HEK293 (cell line): ENCODE measurements around the gene TGOLN2.

ENCODE experiments used
- AEBP2 ChIP-seq: fragments of 450-650 bp; formaldehyde crosslinking; IDR thresholded peaks from 2 replicates; pipeline ENCODE4 v1.5.1; 2016; ENCODE audit warnings: missing biosample characterization, missing genetic modification characterization, borderline replicate concordance
- PATZ1 ChIP-seq: fragments of 450-650 bp; formaldehyde crosslinking; IDR thresholded peaks from 2 replicates; pipeline ENCODE4 v1.5.1; 2016; ENCODE audit warnings: missing biosample characterization, missing genetic modification characterization
- SP2 ChIP-seq: fragments of 450-650 bp; formaldehyde crosslinking; IDR thresholded peaks from 2 replicates; pipeline ENCODE4 v1.5.1; 2016; ENCODE audit warnings: missing biosample characterization, missing genetic modification characterization
- YY1 ChIP-seq: fragments of 450-650 bp; formaldehyde crosslinking; IDR thresholded peaks from 2 replicates; pipeline ENCODE4 v1.5.1; 2018; ENCODE audit warnings: missing biosample characterization, missing genetic modification characterization
- ZBTB11 ChIP-seq: fragments of 450-650 bp; formaldehyde crosslinking; conservative IDR thresholded peaks from 2 replicates; pipeline ENCODE4 v1.5.1; 2016; ENCODE audit warnings: low read depth, missing biosample characterization, missing genetic modification characterization
- ZBTB17 ChIP-seq: fragments of 450-650 bp; formaldehyde crosslinking; IDR thresholded peaks from 2 replicates; pipeline ENCODE4 v1.5.1; 2016; ENCODE audit warnings: missing biosample characterization, missing genetic modification characterization
- ZBTB44 ChIP-seq: fragments of 450-650 bp; IDR thresholded peaks from 2 replicates; pipeline ENCODE4 v1.5.1; 2018; ENCODE audit warnings: missing biosample characterization, mild to moderate bottlenecking, missing genetic modification characterization
- ZBTB48 ChIP-seq: fragments of 450-650 bp; formaldehyde crosslinking; IDR thresholded peaks from 2 replicates; pipeline ENCODE4 v1.5.1; 2016; ENCODE audit warnings: missing biosample characterization, missing genetic modification characterization
- ZBTB7A ChIP-seq: fragments of 450-650 bp; formaldehyde crosslinking; IDR thresholded peaks from 2 replicates; pipeline ENCODE4 v1.5.1; 2016; ENCODE audit warnings: low read depth, missing biosample characterization, missing genetic modification characterization
- ZFP3 ChIP-seq: fragments of 450-650 bp; formaldehyde crosslinking; IDR thresholded peaks from 2 replicates; pipeline ENCODE4 v1.5.1; 2016; ENCODE audit warnings: low read depth, missing biosample characterization, missing genetic modification characterization
- ZNF121 ChIP-seq: fragments of 450-650 bp; formaldehyde crosslinking; IDR thresholded peaks from 2 replicates; pipeline ENCODE4 v1.5.1; 2016; ENCODE audit warnings: missing biosample characterization, missing genetic modification characterization
- ZNF19 ChIP-seq: fragments of 450-650 bp; formaldehyde crosslinking; IDR thresholded peaks from 2 replicates; pipeline ENCODE4; 2016; ENCODE audit warnings: missing biosample characterization, missing genetic modification characterization, low read depth
- ZNF211 ChIP-seq: fragments of 450-650 bp; formaldehyde crosslinking; IDR thresholded peaks from 2 replicates; pipeline ENCODE4 v1.5.1; 2016; ENCODE audit warnings: low read depth, missing biosample characterization, missing genetic modification characterization
- ZNF23 ChIP-seq: fragments of 450-650 bp; formaldehyde crosslinking; IDR thresholded peaks from 2 replicates; pipeline ENCODE4 v1.5.1; 2016; ENCODE audit warnings: missing biosample characterization, missing genetic modification characterization, borderline replicate concordance
- ZNF274 ChIP-seq, 2 experiments: fragments of 200-500 bp in 1 of 2; fragments of 450-650 bp in 1 of 2; sonication (Bioruptor generic) in 1 of 2; formaldehyde crosslinking in 1 of 2; IDR thresholded peaks; 2 replicates each; pipeline versions ENCODE4 v1.5.1 to v1.6.1; 2014 to 2016; ENCODE audit warnings: borderline replicate concordance in 1 of 2, inconsistent platforms in 1 of 2, low read length in 1 of 2, missing biosample characterization in 1 of 2, missing genetic modification characterization in 1 of 2
- ZNF391 ChIP-seq: fragments of 450-650 bp; formaldehyde crosslinking; IDR thresholded peaks from 2 replicates; pipeline ENCODE4 v1.5.1; 2016; ENCODE audit warnings: low read depth, missing biosample characterization, missing genetic modification characterization, borderline replicate concordance
- ZNF404 ChIP-seq: fragments of 450-650 bp; formaldehyde crosslinking; IDR thresholded peaks from 2 replicates; pipeline ENCODE4 v1.5.1; 2017; ENCODE audit warnings: missing biosample characterization, missing genetic modification characterization
- ZNF416 ChIP-seq: fragments of 450-650 bp; formaldehyde crosslinking; IDR thresholded peaks from 2 replicates; pipeline ENCODE4 v1.5.1; 2016; ENCODE audit warnings: missing biosample characterization, missing genetic modification characterization
- ZNF449 ChIP-seq: fragments of 450-650 bp; formaldehyde crosslinking; IDR thresholded peaks from 2 replicates; pipeline ENCODE4 v1.5.1; 2017; ENCODE audit warnings: missing biosample characterization, mild to moderate bottlenecking, missing genetic modification characterization, moderate library complexity
- ZNF549 ChIP-seq: fragments of 450-650 bp; IDR thresholded peaks from 2 replicates; pipeline ENCODE4 v1.5.1; 2018; ENCODE audit warnings: missing biosample characterization, missing genetic modification characterization, mild to moderate bottlenecking, inconsistent platforms, moderate library complexity
- ZNF555 ChIP-seq: fragments of 450-650 bp; formaldehyde crosslinking; conservative IDR thresholded peaks from 2 replicates; pipeline ENCODE4 v1.5.1; 2017; ENCODE audit warnings: missing biosample characterization, mild to moderate bottlenecking, missing genetic modification characterization, inconsistent platforms
- ZNF658 ChIP-seq: fragments of 450-650 bp; formaldehyde crosslinking; IDR thresholded peaks from 2 replicates; pipeline ENCODE4; 2016; ENCODE audit warnings: missing biosample characterization, missing genetic modification characterization
- ZNF692 ChIP-seq: fragments of 450-650 bp; formaldehyde crosslinking; IDR thresholded peaks from 2 replicates; pipeline ENCODE4 v1.5.1; 2016; ENCODE audit warnings: missing biosample characterization, missing genetic modification characterization
- ZNF704 ChIP-seq: fragments of 450-650 bp; formaldehyde crosslinking; IDR thresholded peaks from 2 replicates; pipeline ENCODE4 v1.5.1; 2016; ENCODE audit warnings: missing biosample characterization, missing genetic modification characterization
- ZNF785 ChIP-seq: fragments of 450-650 bp; formaldehyde crosslinking; IDR thresholded peaks from 2 replicates; pipeline ENCODE4 v1.5.1; 2016; ENCODE audit warnings: missing biosample characterization, missing genetic modification characterization
- ZNF792 ChIP-seq: fragments of 450-650 bp; formaldehyde crosslinking; IDR thresholded peaks from 2 replicates; pipeline ENCODE4 v1.5.1; 2016; ENCODE audit warnings: missing biosample characterization, missing genetic modification characterization

Gene TGOLN2

GRCh38 chr2:85354286-85355072 is 26.7 kb upstream of the TGOLN2 start, which contains the start of the genes ELMOD3 and RETSAT (continued):
- TF ChIP-seq ZNF785 (tag by site-specific recombination) (no peak), ZNF704 (no peak), ZNF391 (tag by site-specific recombination) (no peak), ZNF23 (tag by site-specific recombination) (no peak), ZBTB48 (tag by site-specific recombination) (no peak), PATZ1 (tag by site-specific recombination) (no peak), ZNF121 (tag by site-specific recombination) (peak; percentile 73; the same call in 1 of the 2 replicates), ZNF211 (tag by site-specific recombination) (no peak), ZFP3 (no peak), ZBTB17 (tag by site-specific recombination) (peak; percentile 90), AEBP2 (tag by site-specific recombination) (no peak), ZNF658 (tag by site-specific recombination) (no peak), ZBTB11 (tag by site-specific recombination) (peak; percentile 50), ZBTB7A (peak; percentile 70; the same call in 1 of the 2 replicates), ZNF274 (IDR thresholded peaks at IDR 0.05; ENCODE audit: low read length) (no peak), ZNF274 (tag by site-specific recombination; IDR thresholded peaks at IDR 0.05; ENCODE audit: borderline replicate concordance) (no peak), ZNF549 (tag by site-specific recombination) (no peak), YY1 (no peak), ZNF692 (tag by site-specific recombination) (peak; percentile 58; the same call in 1 of the 2 replicates), ZNF792 (tag by site-specific recombination) (no peak), ZNF449 (tag by site-specific recombination) (no peak), ZNF416 (tag by site-specific recombination) (no peak), ZNF404 (tag by site-specific recombination) (no peak), SP2 (tag by site-specific recombination) (peak; percentile 58), ZBTB44 (tag by site-specific recombination) (no peak), ZNF555 (tag by site-specific recombination) (no peak), ZNF19 (tag by site-specific recombination) (no peak)
